ENCODE results near the gene CX3CR1. TPM values are rescaled to one million over a fixed set of nuclear protein-coding genes. Genes with fewer than 3 reads are reported as not detected.

CX3CR1 gene
- total RNA-seq, 3 donors from 2014 or later: 0.67 to 0.94 (median 0.70) TPM

GRCh38 chr3:39273119-39273518, 6.7 kb downstream of the CX3CR1 start:
- ATAC-seq (no peak), DNase-seq (no peak)
- no peaks in the 10 kb centered on the region for H3K9me3 ChIP-seq
- no peaks in the 10 kb centered on the region for H3K4me1 ChIP-seq (ENCODE audit: low read depth)
- no peak overlapping the region for H3K4me3 ChIP-seq
- H3K36me3 ChIP-seq (ENCODE audit: low read depth): no peaks in the 10 kb centered on the region
- intact Hi-C loops (cut with DNase I, micrococcal nuclease): no loop called here
- TF ChIP-seq CTCF (IDR thresholded peaks at IDR 0.05): no peak

DNA sequence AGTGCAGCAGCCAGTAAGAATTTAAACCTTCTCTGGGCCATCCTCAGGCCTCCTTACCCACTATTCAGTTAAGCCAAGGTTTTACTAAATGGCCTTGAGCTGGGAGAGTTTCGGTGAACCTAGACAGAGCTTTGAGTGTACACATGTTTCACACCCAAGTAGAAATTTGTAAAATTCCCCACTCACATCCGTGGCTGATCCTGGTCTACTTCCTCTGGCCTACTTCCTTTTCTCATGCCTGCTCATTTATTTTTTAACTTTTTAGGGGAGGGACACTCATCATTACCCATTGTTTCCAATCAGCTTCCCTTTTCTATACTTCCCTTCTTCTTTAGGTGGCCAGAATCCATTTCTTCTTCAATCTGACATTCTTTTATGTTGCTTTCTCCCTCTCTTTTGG, 7.6 kb downstream of the CX3CR1 start:
- Histone ChIP-seq H3K9me3 (no peaks in the 10 kb centered on the region), H3K4me3 (no peak overlapping the region), H3K36me3 (ENCODE audit: low read depth) (no peaks in the 10 kb centered on the region), H3K4me1 (ENCODE audit: low read depth) (no peaks in the 10 kb centered on the region)
- DNase-seq (no peak), ATAC-seq (peak; percentile 22)
- intact Hi-C loops (cut with DNase I, micrococcal nuclease): no loop called here
- no peak for TF ChIP-seq CTCF (IDR thresholded peaks at IDR 0.05)

- ATAC-seq: no peak
- Histone ChIP-seq H3K4me3 (no peak overlapping the region), H3K9me3 (no peaks in the 10 kb centered on the region), H3K4me1 (ENCODE audit: low read depth) (no peaks in the 10 kb centered on the region), H3K36me3 (ENCODE audit: low read depth) (no peaks in the 10 kb centered on the region)
- no peak for DNase-seq
- intact Hi-C loops (cut with DNase I, micrococcal nuclease): no loop called here
- no peak for TF ChIP-seq CTCF (IDR thresholded peaks at IDR 0.05)
These were observed 8.4 kb downstream of the CX3CR1 start for GRCh38 chr3:39271363-39271914.

DNA sequence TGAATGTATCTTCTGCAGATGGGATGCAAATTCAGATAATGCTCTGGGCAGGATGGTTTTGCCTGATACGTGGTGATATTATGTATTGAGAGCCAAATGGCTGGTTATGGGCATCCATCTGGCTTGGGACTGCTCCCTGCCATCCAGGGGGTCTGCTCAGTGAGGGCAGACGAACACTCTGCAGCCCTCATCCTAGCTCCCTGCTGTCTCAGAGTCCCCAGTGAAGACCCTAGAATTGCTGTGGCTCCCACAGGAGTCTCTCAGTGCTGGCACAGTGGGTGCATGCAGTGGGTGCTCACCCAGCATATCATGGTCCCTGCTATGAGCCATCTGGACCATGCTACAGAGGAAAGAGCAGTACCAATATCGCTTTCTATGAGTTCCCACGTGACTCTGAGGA, 10.3 kb downstream of the CX3CR1 start:
- Histone ChIP-seq H3K36me3 (ENCODE audit: low read depth) (no peaks in the 10 kb centered on the region), H3K9me3 (no peaks in the 10 kb centered on the region), H3K4me1 (ENCODE audit: low read depth) (no peaks in the 10 kb centered on the region), H3K4me3 (no peak overlapping the region)
- no peak for ATAC-seq
- no peak for DNase-seq
- intact Hi-C loops (cut with DNase I, micrococcal nuclease): no loop called here
- TF ChIP-seq CTCF (IDR thresholded peaks at IDR 0.05): no peak

GRCh38 chr3:39268549-39268900, 11.3 kb downstream of the CX3CR1 start:
- no peaks in the 10 kb centered on the region for H3K9me3 ChIP-seq
- no peak for DNase-seq
- no peaks in the 10 kb centered on the region for H3K36me3 ChIP-seq (ENCODE audit: low read depth)
- intact Hi-C loops (cut with DNase I, micrococcal nuclease): no loop called here
- no peak overlapping the region for H3K4me3 ChIP-seq
- no peaks in the 10 kb centered on the region for H3K4me1 ChIP-seq (ENCODE audit: low read depth)
- no peak for TF ChIP-seq CTCF (IDR thresholded peaks at IDR 0.05)
- no peak for ATAC-seq

All from mucosa of descending colon (tissue), 3 donors.